GM12873 (cell line): ENCODE data around the gene STXBP2.

Experiments used
- TF ChIP-seq, protein P1 (sequence below): IDR thresholded peaks from 2 replicates; pipeline ENCODE4 v1.5.1; 2012; ENCODE audit warnings: low read depth, mild to moderate bottlenecking, moderate library complexity, low read length, control low read depth; ENCODE audit not compliant: insufficient read depth; ENCODE audit errors: missing control alignments

Gene STXBP2

DNA sequence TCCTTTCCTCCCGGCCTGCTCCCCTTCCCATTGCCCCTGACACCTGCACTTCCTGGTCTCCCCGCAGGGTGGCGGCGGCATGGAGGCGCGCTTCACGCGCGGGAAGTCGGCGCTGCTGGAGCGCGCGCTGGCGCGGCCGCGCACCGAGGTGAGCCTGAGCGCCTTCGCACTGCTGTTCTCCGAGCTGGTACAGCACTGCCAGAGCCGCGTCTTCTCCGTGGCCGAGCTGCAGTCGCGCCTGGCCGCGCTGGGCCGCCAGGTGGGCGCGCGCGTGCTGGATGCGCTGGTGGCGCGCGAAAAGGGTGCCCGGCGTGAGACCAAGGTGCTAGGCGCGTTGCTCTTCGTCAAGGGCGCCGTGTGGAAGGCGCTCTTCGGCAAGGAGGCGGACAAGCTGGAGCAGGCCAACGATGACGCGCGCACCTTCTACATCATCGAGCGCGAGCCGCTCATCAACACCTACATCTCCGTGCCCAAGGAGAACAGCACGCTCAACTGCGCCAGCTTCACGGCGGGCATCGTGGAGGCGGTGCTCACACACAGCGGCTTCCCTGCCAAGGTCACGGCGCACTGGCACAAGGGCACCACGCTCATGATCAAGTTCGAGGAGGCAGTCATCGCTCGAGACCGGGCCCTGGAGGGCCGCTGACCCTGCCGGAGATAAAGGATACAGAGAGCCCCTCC lies 45.4 kb downstream of the STXBP2 start:
- TF ChIP-seq, protein P1, sequence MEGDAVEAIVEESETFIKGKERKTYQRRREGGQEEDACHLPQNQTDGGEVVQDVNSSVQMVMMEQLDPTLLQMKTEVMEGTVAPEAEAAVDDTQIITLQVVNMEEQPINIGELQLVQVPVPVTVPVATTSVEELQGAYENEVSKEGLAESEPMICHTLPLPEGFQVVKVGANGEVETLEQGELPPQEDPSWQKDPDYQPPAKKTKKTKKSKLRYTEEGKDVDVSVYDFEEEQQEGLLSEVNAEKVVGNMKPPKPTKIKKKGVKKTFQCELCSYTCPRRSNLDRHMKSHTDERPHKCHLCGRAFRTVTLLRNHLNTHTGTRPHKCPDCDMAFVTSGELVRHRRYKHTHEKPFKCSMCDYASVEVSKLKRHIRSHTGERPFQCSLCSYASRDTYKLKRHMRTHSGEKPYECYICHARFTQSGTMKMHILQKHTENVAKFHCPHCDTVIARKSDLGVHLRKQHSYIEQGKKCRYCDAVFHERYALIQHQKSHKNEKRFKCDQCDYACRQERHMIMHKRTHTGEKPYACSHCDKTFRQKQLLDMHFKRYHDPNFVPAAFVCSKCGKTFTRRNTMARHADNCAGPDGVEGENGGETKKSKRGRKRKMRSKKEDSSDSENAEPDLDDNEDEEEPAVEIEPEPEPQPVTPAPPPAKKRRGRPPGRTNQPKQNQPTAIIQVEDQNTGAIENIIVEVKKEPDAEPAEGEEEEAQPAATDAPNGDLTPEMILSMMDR, result no peak

DNA sequence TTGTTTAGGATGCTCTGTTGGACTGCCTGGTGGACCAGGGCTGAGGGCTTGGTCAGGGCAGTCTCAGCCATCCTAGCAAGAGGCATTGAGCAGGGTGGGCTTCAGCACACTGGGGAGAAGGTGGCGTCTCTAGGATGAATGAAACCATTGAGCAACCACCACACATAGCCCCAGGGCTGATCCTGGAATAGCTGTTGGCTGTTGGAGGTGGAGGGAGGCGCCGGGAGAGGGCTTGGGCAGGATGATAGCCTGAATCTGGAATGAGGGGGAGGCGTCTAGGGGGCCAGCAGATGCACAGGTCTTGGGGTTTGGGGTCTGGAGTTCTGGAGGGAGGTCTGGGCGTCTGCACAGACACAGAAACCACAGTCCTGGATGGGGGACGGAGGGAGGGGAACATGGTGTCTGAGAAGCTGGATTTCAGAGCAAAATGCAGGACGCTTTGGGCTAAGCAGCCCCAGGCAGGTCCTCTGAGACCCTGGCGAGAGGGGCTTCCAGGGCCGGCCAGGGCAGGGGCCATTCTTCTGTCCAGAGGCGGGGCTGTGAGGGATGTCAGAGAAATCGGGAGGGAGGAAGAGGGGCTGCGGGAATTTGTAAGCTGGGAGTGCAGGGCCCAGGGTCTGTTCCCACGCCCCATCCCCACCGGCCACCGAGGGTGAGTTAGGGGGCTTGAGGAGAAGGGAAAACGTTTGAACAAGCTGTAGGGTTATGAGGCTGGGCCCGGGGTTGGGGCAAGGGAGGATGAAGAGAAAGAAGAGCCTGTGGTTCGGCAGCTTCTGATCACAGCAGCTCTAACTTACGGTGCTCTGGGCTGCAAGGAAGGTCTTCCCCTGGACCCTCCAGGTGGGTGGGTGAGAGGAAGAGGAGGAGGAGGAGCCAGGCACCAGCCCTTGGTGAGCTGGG lies 48.9 kb downstream of the STXBP2 start:
- TF ChIP-seq, protein P1, result no peak

DNA sequence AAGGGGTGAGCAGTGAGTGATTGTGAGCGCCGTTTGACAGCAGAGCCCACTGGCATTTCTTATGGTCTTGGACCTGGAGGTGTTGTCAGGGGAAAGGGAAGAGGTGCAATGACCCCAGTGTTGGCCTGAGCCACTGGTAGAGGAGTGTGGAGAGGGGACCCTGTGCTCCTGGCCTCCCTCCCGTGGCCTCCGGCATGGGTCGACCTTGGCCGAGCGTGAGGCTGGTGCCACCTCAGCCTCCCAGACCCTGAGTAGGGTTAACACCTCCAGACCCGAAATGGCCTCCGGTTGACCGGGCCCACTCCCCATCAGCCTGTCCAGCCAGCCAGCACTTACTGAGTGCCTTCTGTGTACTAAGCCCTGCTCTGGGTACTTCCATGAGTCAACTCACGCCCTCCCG lies 50.3 kb downstream of the STXBP2 start:
- TF ChIP-seq, protein P1, result no peak

DNA sequence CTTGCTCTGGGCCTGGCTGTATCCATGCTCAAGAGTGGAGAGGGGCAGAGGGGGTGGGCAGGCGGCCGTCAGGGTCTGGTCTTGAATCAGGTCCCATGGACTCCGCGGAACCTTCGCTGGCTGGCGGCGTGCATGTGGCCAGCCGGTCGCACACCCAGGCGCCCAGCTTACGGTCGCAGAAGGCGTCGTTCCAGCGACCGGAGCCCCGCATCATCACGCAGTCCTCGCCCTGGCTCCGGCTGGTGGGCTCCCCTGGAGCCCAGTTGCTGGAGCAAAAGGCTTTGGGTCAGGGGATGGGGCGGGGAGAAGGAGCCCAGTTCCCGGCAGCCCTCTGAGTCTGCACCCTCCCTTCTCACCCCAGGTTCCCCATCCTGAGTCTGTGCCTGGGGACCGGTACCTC lies 52.3 kb downstream of the STXBP2 start:
- TF ChIP-seq, protein P1, result no peak

DNA sequence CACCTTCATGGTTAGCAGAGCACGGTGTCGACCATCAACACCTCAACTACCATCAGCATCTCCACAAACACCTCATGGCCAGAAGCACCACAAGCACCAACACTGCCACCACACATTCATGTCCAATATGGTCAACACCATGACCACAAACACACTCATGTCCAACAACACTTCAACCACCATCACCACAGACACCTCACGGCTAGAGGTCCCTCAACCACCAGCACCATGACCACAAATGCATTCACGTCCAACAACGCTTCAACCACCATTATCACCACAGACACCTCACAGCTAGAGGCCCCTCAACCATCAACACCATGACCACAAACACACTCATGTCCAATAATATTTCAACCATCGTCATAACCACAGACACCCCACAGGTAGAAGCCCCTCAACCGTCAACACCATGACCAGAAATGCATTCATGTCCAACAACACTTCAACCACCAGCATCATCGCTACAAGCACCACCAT lies 53.9 kb downstream of the STXBP2 start:
- TF ChIP-seq, protein P1, result no peak

DNA sequence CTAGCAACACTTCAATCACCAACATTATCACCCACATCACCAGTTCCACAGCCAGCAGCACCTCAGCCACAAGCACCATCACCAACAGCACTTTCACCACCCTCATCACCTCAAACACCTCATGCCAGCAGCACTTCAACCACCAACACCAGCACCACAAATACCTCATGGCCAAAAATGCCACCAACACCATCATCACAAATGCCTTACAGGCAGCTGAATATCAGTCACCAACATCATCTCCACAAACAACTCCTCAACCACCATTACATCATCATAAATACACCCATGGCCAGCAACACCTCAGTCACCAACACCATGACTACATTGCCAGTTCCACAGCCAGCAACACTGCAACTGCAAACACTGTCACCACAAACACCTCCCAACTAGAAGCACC lies 54.6 kb downstream of the STXBP2 start:
- TF ChIP-seq, protein P1, result no peak

DNA sequence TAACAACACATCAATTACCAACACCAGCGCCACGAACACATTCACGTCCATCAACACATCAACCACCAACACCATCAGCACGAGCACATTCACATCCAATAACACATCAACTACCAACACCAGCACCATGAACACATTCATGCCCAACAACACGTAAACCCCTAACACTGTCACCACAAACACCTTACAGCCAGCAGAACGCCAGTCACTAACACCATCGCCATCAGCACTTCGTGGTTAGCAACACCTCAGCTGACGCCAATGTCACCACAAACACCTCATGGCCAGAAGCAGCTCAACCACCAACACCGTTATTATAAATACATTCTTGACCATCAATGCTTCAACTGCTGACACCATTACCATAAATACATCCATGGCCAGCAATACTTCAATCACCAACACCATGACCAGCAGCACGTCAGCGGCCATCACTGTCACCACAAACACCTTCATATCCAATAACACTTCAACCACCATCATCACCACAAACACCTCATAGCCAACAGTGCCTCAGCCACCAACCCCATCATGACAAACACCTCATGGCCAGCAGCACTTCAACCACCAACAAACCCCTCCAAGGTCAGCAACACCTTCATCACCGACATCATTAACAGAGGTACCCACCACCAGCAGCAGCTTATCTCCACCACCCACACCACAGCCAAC lies 55.6 kb downstream of the STXBP2 start:
- TF ChIP-seq, protein P1, result no peak
